Large intestine (tissue), 3 donors: ENCODE results near the gene DPF1. TPM values are rescaled to one million over a fixed set of nuclear protein-coding genes. Genes with fewer than 3 reads are reported as not detected.

Experiments
- DNase-seq, 2 donors: peaks; one replicate each; pipeline versions ENCODE4 v3.0.0 to v3.0.0-alpha.2; 2013
- H3K27ac ChIP-seq: one replicate; pipeline ENCODE4 v1.5.1; 2013; ENCODE audit warnings: low read length
- H3K27me3 ChIP-seq: 2 replicates; pipeline ENCODE4 v1.6.1; 2013; ENCODE audit warnings: low read length; ENCODE audit not compliant: control insufficient read depth, insufficient read depth
- H3K36me3 ChIP-seq: 2 replicates; pipeline ENCODE4 v1.6.1; 2013; ENCODE audit warnings: low read length; ENCODE audit not compliant: control insufficient read depth, insufficient read depth
- H3K4me1 ChIP-seq: one replicate; pipeline ENCODE4 v1.6.1; 2013; ENCODE audit warnings: low read length; ENCODE audit not compliant: control insufficient read depth, insufficient read depth
- H3K4me3 ChIP-seq: one replicate; pipeline ENCODE4 v1.5.1; 2013; ENCODE audit warnings: low read length
- H3K9me3 ChIP-seq: one replicate; pipeline ENCODE4 v1.6.1; 2013; ENCODE audit warnings: mild to moderate bottlenecking, low read depth, low read length, moderate library complexity; ENCODE audit not compliant: control insufficient read depth
- WGBS: methylation state at CpG from one replicate; pipeline ENCODE4 v1.1.5; 2013; ENCODE audit warnings: low lambda C conversion rate; ENCODE audit not compliant: insufficient coverage; 5-methylcytosine and 5-hydroxymethylcytosine counted together
- polyA plus RNA-seq: library from polyadenylated mRNA; unstranded; fragments of 120-200 nt; gene quantifications from one replicate; pipeline ENCODE4 v1.2.1, GENCODE V29; 2013

The DPF1 gene
- polyA plus RNA-seq, 1 donor: 1.8 TPM

DNA sequence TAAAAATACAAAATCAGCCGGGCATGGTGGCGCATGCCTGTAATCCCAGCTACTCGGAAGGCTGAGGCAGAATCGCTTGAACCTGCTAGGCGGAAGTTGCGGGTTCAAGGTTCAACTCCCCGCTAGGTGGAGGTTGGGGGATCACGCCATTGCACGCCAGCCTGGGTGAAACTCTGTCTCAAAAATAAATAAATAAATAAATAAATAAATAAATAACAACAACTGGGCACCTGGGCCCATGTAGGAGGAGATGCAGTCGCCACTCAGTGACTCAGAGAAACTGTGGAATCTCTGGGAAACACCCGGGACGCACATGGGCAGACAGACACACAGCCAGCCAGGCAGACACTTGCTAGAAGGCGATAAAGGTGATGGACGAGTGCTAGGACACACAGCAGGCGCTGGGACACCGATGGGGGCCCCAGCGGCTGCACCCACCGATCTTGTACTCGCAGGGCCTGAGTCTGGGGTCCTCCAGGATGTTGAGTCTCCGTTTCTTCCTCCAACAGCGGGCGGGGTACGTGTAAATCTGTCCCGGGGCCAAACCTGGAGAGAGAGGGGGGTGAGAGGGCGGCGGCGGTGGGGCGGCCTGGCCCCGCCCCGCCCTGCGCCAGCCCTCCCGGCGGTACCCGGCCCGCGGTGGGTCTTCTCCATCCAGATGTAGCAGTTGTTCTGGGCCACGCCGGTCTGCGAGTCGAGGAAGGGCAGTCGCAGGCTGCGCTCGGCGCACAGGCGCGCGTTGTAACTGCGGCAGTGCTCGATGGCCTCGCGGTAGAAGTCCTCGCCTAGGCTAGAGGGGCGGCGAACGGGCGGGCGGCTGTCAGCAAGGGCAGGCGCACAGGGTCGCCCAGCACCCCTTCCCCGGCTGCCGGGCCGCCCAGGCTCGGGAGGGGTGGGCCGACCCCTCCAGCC lies 1.8 kb downstream of the DPF1 start:
- Histone ChIP-seq H3K9me3 (no peaks in the 10 kb centered on the region), H3K4me3 (no peak overlapping the region), H3K27me3 (peaks cover 34% of the 10 kb centered on the region), H3K27ac (no peak overlapping the region), H3K36me3 (no peaks in the 10 kb centered on the region), H3K4me1 (peaks cover 4% of the 10 kb centered on the region)
- no peak for DNase-seq
- WGBS: 93% methylated on average over 3 of the region's 64 CpGs

GRCh38 chr19:38221421-38221820 lies 2.6 kb downstream of the DPF1 start:
- H3K27ac ChIP-seq: no peak overlapping the region
- no peaks in the 10 kb centered on the region for H3K36me3 ChIP-seq
- WGBS: no CpG with 5 or more reads among the region's 6 CpGs
- no peaks in the 10 kb centered on the region for H3K9me3 ChIP-seq
- peaks cover 28% of the 10 kb centered on the region for H3K27me3 ChIP-seq
- peaks cover 4% of the 10 kb centered on the region for H3K4me1 ChIP-seq
- no peak overlapping the region for H3K4me3 ChIP-seq
- DNase-seq: no peak

DNA sequence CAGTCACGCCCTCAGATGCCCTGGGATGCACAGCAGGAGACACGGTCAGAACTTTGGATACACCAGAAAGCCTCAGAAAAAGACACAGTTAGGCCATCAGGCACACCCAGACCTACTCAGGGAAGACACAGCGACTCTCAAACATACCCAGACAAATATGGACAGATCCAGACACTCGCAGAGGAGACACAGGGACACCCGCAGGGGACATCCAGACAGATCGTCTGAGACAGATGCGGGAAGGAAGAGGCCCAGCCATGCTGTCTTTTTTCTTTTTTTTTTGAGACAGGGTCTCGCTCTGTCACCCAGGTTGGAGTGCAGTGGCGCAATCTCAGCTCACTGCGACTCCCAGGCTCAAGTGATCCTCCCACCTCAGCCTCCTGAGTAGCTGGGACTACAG lies 4.8 kb downstream of the DPF1 start:
- DNase-seq: no peak
- Histone ChIP-seq H3K4me1 (peaks cover 4% of the 10 kb centered on the region), H3K36me3 (no peaks in the 10 kb centered on the region), H3K9me3 (no peaks in the 10 kb centered on the region), H3K27ac (no peak overlapping the region), H3K4me3 (no peak overlapping the region), H3K27me3 (peaks cover 25% of the 10 kb centered on the region)
- WGBS: no CpG with 5 or more reads among the region's 10 CpGs

DNA sequence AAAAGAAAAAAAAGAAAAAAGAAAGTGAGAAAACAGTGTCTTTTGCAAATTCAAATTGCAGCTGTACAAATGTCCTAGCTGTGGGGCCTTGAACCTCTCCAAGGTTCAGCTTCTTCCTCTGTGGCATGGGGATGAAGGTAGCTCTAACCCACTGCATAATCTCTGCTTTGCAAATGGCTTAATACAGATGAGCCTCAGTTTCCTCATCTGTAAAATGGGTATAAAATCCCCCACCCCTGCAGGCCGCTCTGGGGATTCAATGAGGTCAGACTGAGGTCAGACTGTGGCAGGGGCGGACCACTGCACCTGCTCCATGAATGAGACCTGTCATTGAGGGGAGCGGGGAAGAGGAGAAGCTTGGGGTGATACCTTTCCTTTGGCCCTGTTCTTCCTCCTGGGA lies 5.8 kb downstream of the DPF1 start:
- Histone ChIP-seq H3K36me3 (no peaks in the 10 kb centered on the region), H3K4me1 (no peaks in the 10 kb centered on the region), H3K27ac (no peak overlapping the region), H3K9me3 (no peaks in the 10 kb centered on the region), H3K4me3 (no peak overlapping the region), H3K27me3 (peaks cover 25% of the 10 kb centered on the region)
- no peak for DNase-seq
- WGBS: no CpG with 5 or more reads among the region's 3 CpGs

- Histone ChIP-seq H3K27ac (no peak overlapping the region), H3K36me3 (no peaks in the 10 kb centered on the region), H3K9me3 (no peaks in the 10 kb centered on the region), H3K4me3 (no peak overlapping the region), H3K27me3 (peaks cover 17% of the 10 kb centered on the region), H3K4me1 (no peaks in the 10 kb centered on the region)
- no CpG with 5 or more reads among the region's 26 CpGs for WGBS
- DNase-seq: peak in 1 of 2 donors; percentile 47
Measured at GRCh38 chr19:38216785-38217641, 7.0 kb downstream of the DPF1 start.

DNA sequence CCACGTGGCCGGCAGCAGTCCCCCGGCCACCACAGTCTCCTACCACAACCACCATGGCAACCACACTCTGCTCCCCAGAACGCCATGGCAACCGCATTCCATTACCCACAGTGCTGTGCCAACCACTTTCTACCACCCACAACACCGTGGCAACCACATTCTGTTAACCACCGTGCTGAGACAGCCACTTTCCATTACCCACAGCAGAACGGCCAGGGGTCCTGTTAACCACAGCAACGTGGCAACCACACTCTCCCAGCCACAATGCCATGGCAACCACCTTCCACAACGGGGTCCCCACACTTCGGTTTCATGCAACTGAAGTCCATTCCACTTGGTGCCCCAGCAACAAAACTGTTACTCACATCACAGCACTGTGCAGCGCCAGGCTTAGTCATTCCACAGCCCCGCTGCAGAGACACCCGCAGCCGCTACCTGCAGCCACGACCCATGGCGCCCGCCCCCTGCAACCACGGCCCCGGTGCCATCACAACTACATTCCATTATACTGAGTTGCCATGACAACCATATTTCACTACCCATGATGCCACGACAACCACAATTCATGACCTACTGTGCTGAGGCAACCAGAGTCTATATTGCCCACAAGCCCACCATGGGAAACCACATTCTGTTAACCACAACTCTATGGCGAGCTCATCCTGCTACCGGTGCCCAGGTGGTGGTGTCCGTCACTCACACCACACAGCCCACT lies 10.0 kb downstream of the DPF1 start:
- no peak for DNase-seq
- H3K27me3 ChIP-seq: peaks cover 39% of the 10 kb centered on the region
- WGBS: no CpG with 5 or more reads among the region's 24 CpGs

GRCh38 chr19:38213469-38213868 lies 10.6 kb downstream of the DPF1 start:
- no peak for DNase-seq
- H3K4me1 ChIP-seq: peaks cover 6% of the 10 kb centered on the region
- no CpG with 5 or more reads among the region's 23 CpGs for WGBS
- no peak overlapping the region for H3K27ac ChIP-seq
- peaks cover 45% of the 10 kb centered on the region for H3K27me3 ChIP-seq
- no peaks in the 10 kb centered on the region for H3K9me3 ChIP-seq
- peaks cover under 1% of the 10 kb centered on the region for H3K36me3 ChIP-seq
- no peak overlapping the region for H3K4me3 ChIP-seq

More for the DNA sequence above, 10.0 kb downstream of the DPF1 start:
- Histone ChIP-seq H3K4me1 (peaks cover 6% of the 10 kb centered on the region), H3K27ac (no peak overlapping the region), H3K4me3 (no peak overlapping the region), H3K9me3 (no peaks in the 10 kb centered on the region), H3K36me3 (no peaks in the 10 kb centered on the region)

DNA sequence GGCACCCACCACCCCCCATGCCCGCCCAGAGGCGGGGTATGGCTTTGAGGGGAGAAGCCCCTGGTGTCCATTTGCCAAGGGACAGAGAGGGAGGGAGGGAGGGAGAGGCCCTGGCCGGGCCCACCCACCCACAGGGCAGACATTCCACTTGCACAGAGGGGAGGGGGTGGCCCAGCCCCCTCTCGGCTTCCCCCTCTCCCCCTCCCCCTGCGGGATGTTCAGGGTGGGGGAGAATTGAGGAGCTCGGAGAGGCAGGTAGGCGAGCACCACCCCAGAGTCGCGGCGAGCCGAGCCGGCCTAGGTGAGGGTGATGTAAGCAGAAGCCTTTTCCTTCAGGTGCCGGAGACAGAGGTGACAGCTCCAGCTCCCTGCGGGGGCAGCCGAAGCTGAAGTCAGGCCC lies 12.3 kb downstream of the DPF1 start:
- Histone ChIP-seq H3K27ac (no peak overlapping the region), H3K27me3 (peaks cover 48% of the 10 kb centered on the region), H3K36me3 (peaks cover 9% of the 10 kb centered on the region), H3K9me3 (no peaks in the 10 kb centered on the region), H3K4me1 (peaks cover 6% of the 10 kb centered on the region), H3K4me3 (no peak overlapping the region)
- DNase-seq: no peak
- no CpG with 5 or more reads among the region's 15 CpGs for WGBS

- peak overlapping the region; percentile 46 for H3K27ac ChIP-seq
- DNase-seq: peak; percentile 29 to 61
Measured at GRCh38 chr19:38211151-38211591, 12.9 kb downstream of the DPF1 start.

GRCh38 chr19:38210458-38210987 lies 13.5 kb downstream of the DPF1 start:
- peak; percentile 65 to 71 for DNase-seq
- no peaks in the 10 kb centered on the region for H3K9me3 ChIP-seq
- peaks cover 21% of the 10 kb centered on the region for H3K36me3 ChIP-seq
- peak overlapping the region; percentile 46 for H3K27ac ChIP-seq
- peaks cover 48% of the 10 kb centered on the region for H3K27me3 ChIP-seq
- no CpG with 5 or more reads among the region's 24 CpGs for WGBS
- peaks cover 6% of the 10 kb centered on the region for H3K4me1 ChIP-seq
- H3K4me3 ChIP-seq: peak overlapping the region; percentile 7

More at GRCh38 chr19:38211151-38211591, 12.9 kb downstream of the DPF1 start:
- 0% methylated on average over 1 of the region's 27 CpGs for WGBS
- H3K36me3 ChIP-seq: peaks cover 15% of the 10 kb centered on the region
- peak overlapping the region; percentile 7 for H3K4me3 ChIP-seq
- H3K4me1 ChIP-seq: peaks cover 6% of the 10 kb centered on the region
- H3K27me3 ChIP-seq: peaks cover 48% of the 10 kb centered on the region
- no peaks in the 10 kb centered on the region for H3K9me3 ChIP-seq
